HepG2 (cell line): ENCODE measurements around the gene HAUS2. TPM values are rescaled to one million over a fixed set of nuclear protein-coding genes. Genes with fewer than 3 reads are reported as not detected.

Experiments used
- CREM ChIP-seq, 2 experiments: sonication (generic) in 1 of 2; formaldehyde crosslinking in 1 of 2; IDR thresholded peaks; 2 replicates each; pipeline versions ENCODE4 v1.4.0 to v1.6.1; 2016 to 2020; ENCODE audit warnings: antibody characterized with exemption in 1 of 2, mild to moderate bottlenecking in 1 of 2, missing genetic modification reagents in 1 of 2
- NFE2L1 ChIP-seq: sonication (generic); formaldehyde crosslinking; IDR thresholded peaks from 2 replicates; pipeline ENCODE4 v1.4.0; 2020; ENCODE audit warnings: missing genetic modification reagents, mild to moderate bottlenecking, borderline replicate concordance
- NR3C1 ChIP-seq: sonication (generic); formaldehyde crosslinking; IDR thresholded peaks from 2 replicates; pipeline ENCODE4 v1.4.0; 2020; ENCODE audit warnings: missing genetic modification reagents
- SRSF9 ChIP-seq: fragments of 200-400 bp; formaldehyde crosslinking; IDR thresholded peaks from 2 replicates; pipeline ENCODE4 v1.6.1; 2018; ENCODE audit warnings: borderline replicate concordance, mild to moderate bottlenecking, low read depth, low read length; ENCODE audit not compliant: insufficient read depth, poor library complexity, severe bottlenecking
- ZNF841 ChIP-seq: sonication (generic); formaldehyde crosslinking; IDR thresholded peaks from 2 replicates; pipeline ENCODE4 v1.8.1; 2023; ENCODE audit warnings: missing genetic modification reagents, borderline replicate concordance
- polyA plus RNA-seq, 8 experiments: library from polyadenylated mRNA; depleted of rRNA in 3 of 8; stranded (reverse) in 7 of 8; unstranded in 1 of 8; fragments of >200 nt; fragmentation: Illumina TruSeq in 4 of 8; extraction: Trizol in 4 of 8; gene quantifications; 2 replicates each; pipeline versions ENCODE4 v1.2.1 to v1.2.3, GENCODE V29; 2011 to 2016; ENCODE audit warnings: low read depth in 4 of 8, missing spikeins in 1 of 8, mixed read lengths in 1 of 8; ENCODE audit not compliant: insufficient read depth in 1 of 8
- total RNA-seq, 5 experiments: library from RNA; depleted of rRNA; stranded (reverse); fragments of >200 nt; fragmentation: Illumina TruSeq; extraction: Trizol; gene quantifications; 2 replicates each; pipeline ENCODE4 v1.2.3, GENCODE V29; 2016; ENCODE audit warnings: low read depth in 1 of 5
- TF ChIP-seq, protein P1 (sequence below): sonication (generic); formaldehyde crosslinking; IDR thresholded peaks from 2 replicates; pipeline ENCODE4 v1.9.0; 2021; ENCODE audit warnings: mild to moderate bottlenecking, missing genetic modification reagents
- TF ChIP-seq, protein P2 (sequence below): sonication (generic); formaldehyde crosslinking; IDR thresholded peaks from 2 replicates; pipeline ENCODE4 v1.4.0; 2020; ENCODE audit warnings: missing genetic modification reagents
- TF ChIP-seq, protein P3 (sequence below): sonication (generic); formaldehyde crosslinking; IDR thresholded peaks from 2 replicates; pipeline ENCODE4 v1.4.0; 2020; ENCODE audit warnings: mild to moderate bottlenecking, missing genetic modification reagents

The HAUS2 gene
- total and polyA plus RNA-seq, 2 of the 13 experiments (the other 11 are each of a cell fraction or from before 2014, with no cell fraction given) = 11.6 to 32.9 TPM

GRCh38 chr15:42575188-42576039 is 26.8 kb downstream of the HAUS2 start, which contains the start of gene STARD9 (continued):
- TF ChIP-seq, protein P1, sequence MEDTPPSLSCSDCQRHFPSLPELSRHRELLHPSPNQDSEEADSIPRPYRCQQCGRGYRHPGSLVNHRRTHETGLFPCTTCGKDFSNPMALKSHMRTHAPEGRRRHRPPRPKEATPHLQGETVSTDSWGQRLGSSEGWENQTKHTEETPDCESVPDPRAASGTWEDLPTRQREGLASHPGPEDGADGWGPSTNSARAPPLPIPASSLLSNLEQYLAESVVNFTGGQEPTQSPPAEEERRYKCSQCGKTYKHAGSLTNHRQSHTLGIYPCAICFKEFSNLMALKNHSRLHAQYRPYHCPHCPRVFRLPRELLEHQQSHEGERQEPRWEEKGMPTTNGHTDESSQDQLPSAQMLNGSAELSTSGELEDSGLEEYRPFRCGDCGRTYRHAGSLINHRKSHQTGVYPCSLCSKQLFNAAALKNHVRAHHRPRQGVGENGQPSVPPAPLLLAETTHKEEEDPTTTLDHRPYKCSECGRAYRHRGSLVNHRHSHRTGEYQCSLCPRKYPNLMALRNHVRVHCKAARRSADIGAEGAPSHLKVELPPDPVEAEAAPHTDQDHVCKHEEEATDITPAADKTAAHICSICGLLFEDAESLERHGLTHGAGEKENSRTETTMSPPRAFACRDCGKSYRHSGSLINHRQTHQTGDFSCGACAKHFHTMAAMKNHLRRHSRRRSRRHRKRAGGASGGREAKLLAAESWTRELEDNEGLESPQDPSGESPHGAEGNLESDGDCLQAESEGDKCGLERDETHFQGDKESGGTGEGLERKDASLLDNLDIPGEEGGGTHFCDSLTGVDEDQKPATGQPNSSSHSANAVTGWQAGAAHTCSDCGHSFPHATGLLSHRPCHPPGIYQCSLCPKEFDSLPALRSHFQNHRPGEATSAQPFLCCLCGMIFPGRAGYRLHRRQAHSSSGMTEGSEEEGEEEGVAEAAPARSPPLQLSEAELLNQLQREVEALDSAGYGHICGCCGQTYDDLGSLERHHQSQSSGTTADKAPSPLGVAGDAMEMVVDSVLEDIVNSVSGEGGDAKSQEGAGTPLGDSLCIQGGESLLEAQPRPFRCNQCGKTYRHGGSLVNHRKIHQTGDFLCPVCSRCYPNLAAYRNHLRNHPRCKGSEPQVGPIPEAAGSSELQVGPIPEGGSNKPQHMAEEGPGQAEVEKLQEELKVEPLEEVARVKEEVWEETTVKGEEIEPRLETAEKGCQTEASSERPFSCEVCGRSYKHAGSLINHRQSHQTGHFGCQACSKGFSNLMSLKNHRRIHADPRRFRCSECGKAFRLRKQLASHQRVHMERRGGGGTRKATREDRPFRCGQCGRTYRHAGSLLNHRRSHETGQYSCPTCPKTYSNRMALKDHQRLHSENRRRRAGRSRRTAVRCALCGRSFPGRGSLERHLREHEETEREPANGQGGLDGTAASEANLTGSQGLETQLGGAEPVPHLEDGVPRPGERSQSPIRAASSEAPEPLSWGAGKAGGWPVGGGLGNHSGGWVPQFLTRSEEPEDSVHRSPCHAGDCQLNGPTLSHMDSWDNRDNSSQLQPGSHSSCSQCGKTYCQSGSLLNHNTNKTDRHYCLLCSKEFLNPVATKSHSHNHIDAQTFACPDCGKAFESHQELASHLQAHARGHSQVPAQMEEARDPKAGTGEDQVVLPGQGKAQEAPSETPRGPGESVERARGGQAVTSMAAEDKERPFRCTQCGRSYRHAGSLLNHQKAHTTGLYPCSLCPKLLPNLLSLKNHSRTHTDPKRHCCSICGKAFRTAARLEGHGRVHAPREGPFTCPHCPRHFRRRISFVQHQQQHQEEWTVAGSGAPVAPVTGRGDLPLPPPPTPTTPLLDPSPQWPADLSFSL (CRISPR knock-in tag) = no peak
- TF ChIP-seq SRSF9 (no peak), ZNF841 (CRISPR knock-in tag) (no peak), NFE2L1 (CRISPR knock-in tag) (no peak), CREM (IDR thresholded peaks at IDR 0.05) (no peak), CREM (CRISPR knock-in tag; IDR thresholded peaks at IDR 0.05) (no peak), NR3C1 (CRISPR knock-in tag) (no peak)
- TF ChIP-seq, protein P2, sequence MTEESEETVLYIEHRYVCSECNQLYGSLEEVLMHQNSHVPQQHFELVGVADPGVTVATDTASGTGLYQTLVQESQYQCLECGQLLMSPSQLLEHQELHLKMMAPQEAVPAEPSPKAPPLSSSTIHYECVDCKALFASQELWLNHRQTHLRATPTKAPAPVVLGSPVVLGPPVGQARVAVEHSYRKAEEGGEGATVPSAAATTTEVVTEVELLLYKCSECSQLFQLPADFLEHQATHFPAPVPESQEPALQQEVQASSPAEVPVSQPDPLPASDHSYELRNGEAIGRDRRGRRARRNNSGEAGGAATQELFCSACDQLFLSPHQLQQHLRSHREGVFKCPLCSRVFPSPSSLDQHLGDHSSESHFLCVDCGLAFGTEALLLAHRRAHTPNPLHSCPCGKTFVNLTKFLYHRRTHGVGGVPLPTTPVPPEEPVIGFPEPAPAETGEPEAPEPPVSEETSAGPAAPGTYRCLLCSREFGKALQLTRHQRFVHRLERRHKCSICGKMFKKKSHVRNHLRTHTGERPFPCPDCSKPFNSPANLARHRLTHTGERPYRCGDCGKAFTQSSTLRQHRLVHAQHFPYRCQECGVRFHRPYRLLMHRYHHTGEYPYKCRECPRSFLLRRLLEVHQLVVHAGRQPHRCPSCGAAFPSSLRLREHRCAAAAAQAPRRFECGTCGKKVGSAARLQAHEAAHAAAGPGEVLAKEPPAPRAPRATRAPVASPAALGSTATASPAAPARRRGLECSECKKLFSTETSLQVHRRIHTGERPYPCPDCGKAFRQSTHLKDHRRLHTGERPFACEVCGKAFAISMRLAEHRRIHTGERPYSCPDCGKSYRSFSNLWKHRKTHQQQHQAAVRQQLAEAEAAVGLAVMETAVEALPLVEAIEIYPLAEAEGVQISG (CRISPR knock-in tag) = no peak
- TF ChIP-seq, protein P3, sequence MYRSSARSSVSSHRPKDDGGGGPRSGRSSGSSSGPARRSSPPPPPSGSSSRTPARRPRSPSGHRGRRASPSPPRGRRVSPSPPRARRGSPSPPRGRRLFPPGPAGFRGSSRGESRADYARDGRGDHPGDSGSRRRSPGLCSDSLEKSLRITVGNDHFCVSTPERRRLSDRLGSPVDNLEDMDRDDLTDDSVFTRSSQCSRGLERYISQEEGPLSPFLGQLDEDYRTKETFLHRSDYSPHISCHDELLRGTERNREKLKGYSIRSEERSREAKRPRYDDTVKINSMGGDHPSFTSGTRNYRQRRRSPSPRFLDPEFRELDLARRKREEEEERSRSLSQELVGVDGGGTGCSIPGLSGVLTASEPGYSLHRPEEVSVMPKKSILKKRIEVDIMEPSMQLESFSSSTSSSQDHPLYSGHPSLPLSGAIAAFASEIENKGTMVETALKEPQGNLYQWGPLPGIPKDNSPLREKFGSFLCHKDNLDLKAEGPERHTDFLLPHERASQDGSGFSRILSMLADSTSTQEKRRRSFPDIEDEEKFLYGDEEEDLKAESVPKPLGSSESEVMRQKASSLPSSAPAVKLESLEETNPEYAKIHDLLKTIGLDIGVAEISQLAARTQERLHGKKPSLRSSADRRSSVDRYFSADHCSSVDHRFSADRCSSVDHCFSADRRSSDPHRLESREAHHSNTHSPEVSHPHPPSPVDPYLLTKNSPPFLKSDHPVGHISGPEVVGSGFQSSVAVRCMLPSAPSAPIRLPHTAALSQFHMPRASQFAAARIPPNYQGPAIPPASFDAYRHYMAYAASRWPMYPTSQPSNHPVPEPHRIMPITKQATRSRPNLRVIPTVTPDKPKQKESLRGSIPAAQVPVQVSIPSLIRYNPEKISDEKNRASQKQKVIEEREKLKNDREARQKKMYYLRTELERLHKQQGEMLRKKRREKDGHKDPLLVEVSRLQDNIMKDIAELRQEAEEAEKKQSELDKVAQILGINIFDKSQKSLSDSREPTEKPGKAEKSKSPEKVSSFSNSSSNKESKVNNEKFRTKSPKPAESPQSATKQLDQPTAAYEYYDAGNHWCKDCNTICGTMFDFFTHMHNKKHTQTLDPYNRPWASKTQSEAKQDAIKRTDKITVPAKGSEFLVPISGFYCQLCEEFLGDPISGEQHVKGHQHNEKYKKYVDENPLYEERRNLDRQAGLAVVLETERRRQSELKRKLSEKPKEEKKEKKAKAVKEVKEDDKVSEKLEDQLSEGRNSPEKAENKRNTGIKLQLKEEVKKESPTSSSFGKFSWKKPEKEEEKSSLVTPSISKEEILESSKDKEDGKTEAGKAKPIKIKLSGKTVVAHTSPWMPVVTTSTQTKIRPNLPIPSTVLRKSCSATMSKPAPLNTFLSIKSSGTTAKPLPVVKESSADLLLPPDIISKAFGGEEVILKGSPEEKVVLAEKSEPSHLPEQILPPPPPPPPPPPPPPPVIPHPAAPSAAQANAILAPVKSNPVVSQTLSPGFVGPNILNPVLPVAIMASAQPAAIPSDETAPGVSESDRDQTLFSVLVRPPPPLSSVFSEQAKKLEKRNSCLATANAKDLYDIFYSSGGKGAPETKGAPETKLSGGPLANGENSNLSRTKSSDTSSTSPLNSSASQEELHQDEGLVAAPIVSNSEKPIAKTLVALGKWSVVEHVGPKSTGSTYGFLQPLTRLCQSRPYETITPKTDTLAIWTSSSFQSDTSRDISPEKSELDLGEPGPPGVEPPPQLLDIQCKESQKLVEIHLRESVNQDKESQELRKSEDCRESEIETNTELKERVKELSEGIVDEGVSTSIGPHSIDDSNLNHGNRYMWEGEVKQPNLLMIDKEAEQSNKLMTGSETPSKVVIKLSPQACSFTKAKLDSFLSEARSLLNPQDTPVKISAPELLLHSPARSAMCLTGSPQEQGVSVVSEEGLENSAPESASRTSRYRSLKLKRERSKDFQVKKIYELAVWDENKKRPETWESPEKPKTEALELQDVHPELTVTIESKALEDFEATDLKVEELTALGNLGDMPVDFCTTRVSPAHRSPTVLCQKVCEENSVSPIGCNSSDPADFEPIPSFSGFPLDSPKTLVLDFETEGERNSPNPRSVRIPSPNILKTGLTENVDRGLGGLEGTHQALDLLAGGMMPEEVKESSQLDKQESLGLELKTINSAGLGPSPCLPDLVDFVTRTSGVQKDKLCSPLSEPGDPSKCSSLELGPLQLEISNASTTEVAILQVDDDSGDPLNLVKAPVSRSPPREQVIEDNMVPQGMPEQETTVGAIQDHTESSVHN (CRISPR knock-in tag) = no peak
